ENCODE results near the gene TRMT61A.

Gene TRMT61A

DNA sequence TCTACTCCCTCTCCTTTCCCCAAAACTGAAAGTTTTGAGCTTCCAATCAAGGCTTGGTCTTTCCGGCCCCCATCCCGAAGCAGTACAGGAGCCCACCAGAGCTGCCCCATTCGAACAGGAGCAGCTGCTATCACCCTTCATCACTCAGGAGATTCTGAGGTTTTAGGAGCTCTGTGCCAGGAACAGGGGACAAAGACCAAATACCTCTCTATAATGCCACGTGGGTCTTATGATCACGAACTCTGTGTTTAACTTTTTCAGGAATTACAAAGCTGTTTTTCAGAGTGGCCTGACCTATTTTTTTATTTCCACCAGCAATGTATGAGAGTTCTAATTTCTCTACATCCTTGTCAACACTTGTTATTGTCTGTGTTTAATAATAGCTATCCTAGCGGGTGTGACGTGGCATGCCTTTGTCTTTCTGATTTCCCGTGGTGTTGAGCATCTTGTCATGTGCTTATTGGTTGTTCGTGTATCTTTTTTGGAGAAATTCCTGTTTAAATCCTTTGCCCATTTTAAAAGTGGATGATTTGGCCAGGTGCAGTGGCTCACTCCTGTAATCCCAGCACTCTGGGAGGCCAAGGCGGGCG, 55.4 kb downstream of the TRMT61A start:
- no peak for TF ChIP-seq ZFX (IDR thresholded peaks at IDR 0.05; ENCODE audit: borderline replicate concordance)
- TF ChIP-seq, protein P1, sequence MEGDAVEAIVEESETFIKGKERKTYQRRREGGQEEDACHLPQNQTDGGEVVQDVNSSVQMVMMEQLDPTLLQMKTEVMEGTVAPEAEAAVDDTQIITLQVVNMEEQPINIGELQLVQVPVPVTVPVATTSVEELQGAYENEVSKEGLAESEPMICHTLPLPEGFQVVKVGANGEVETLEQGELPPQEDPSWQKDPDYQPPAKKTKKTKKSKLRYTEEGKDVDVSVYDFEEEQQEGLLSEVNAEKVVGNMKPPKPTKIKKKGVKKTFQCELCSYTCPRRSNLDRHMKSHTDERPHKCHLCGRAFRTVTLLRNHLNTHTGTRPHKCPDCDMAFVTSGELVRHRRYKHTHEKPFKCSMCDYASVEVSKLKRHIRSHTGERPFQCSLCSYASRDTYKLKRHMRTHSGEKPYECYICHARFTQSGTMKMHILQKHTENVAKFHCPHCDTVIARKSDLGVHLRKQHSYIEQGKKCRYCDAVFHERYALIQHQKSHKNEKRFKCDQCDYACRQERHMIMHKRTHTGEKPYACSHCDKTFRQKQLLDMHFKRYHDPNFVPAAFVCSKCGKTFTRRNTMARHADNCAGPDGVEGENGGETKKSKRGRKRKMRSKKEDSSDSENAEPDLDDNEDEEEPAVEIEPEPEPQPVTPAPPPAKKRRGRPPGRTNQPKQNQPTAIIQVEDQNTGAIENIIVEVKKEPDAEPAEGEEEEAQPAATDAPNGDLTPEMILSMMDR (IDR thresholded peaks at IDR 0.05): no peak
- H3K27ac ChIP-seq: no peak overlapping the region
